Midbrain (tissue), 1 donor: ENCODE results near the gene PRSS3.
A peak's percentile ranks its signal among the peaks of the same experiment; 100 is the strongest.
"Not testable (repeated sequence)": the region's sequence is repeated elsewhere in the genome, so short reads cannot be mapped to it uniquely, and the experiment has no call there.

Experiments used
- DNase-seq: peaks from one replicate; lab custom pipeline; 2025; lab: John Stamatoyannopoulos, UW

PRSS3 gene

GRCh38 chr9:33795281-33795680 lies at the start of gene PRSS3:
PRSS3 (plus strand) TSS chr9:33795561; CDS start chr9:33795574, 13 bp downstream.
- DNase-seq, result no peak

DNA sequence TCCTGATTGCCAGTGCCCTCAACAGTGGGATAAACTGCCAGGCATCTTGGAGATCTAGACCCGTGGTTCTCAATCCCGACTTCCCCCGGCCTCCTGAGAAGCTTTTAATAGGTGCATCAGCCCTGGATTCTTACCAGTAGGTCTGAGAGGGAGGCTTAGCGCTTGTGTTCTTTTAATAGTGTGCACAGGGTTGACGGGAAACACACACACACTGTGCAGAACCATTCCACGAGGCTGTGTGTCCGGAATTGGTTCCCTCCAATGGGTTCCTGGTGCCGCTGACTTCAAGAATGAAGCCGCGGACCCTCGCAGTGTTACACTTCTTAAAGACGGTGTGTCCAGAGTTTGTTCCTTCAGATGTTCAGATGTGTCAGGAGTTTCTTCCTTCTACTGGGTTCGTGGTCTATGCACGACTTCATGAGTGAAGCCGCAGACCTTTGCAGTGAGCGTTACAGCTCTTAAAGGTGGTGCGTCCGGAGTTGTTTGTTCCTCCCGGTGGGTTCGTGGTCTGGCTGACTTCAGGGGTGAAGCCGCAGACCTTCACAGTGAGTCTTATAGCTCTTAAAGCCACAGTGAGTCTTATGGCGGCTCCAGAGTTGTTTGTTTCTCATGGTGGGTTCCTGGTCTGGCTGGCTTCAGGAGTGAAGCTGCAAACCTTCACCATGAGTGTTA lies 46.6 kb upstream of the PRSS3 start:
- no peak for DNase-seq

- not testable (repeated sequence) for DNase-seq
Measured at GRCh38 chr9:33749305-33749654, 46.1 kb upstream of the PRSS3 start.

- no peak for DNase-seq
Measured at GRCh38 chr9:33750307-33750838, 45.0 kb upstream of the PRSS3 start.

GRCh38 chr9:33750839-33751339 lies 44.5 kb upstream of the PRSS3 start:
- DNase-seq, result no peak

GRCh38 chr9:33751536-33752129 lies 43.7 kb upstream of the PRSS3 start:
- no peak for DNase-seq

DNA sequence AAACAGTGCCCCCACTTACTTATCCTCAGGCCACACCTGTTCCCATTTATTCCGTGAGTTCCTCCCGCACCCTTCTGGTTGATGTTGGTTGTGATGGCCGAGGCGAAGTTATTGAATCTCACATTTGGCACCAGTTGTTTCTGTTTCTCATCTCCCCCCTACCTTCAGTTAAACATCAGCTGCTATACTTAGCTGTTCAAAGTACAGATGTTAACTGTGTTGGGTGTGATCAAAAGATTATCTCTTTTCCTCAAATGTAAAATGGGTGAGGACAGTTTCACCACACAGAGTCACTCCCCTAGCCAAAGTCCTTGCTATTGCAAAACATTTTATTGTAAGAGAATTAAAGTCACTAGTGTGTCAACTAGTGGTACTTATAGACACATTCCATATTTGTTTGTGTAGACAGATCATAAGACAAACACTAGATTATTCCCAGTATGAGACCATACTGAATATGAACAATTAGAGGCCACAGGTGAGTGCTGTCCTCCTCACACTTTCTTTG lies 43.2 kb upstream of the PRSS3 start:
- no peak for DNase-seq

GRCh38 chr9:33752789-33753188 lies 42.6 kb upstream of the PRSS3 start:
- DNase-seq, result not testable (repeated sequence)

GRCh38 chr9:33759648-33760047 lies 35.7 kb upstream of the PRSS3 start:
- DNase-seq, result not testable (repeated sequence)

GRCh38 chr9:33762343-33762742 lies 33.0 kb upstream of the PRSS3 start:
- no peak for DNase-seq

DNA sequence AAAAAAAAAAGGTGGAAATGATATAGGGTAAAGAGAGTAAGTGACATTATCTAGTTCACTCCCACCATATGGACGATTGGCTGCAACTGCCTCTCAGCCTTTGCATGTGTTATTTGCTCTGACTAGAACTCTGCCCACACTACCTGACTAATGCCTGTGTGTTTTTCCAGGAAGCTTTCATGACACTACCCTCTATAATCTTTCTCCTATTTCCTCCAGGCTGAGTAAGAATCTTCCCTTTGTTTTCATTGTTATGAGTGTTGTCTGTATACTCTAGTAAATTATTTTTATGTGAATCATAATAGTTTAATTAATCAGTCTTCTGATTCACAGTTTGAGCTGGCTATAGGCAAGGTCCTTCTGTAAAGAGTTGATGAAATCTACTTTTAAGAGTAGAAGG lies 31.7 kb upstream of the PRSS3 start:
- not testable (repeated sequence) for DNase-seq

GRCh38 chr9:33765411-33765810 lies 29.9 kb upstream of the PRSS3 start:
- no peak for DNase-seq

GRCh38 chr9:33770156-33770880 lies 25.0 kb upstream of the PRSS3 start:
- not testable (repeated sequence) for DNase-seq

DNA sequence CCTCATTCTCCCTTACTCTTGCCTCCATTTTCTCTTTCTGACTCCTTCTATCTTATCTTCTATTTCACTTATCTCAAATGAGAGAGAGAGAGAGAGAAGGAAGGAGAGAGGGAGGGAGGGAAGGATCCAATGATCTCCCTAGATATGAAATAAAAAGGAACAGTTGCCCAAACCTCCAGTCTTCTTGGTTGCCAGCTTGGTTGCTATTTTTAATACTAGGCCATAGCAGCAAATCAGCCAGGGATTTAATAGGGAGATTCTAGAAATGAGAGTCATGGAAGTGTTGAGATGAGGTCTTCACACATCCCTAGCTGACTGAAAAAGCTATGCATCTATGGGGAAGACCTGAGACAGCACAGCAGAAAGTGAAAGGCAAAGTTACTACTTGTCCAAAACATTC lies 22.2 kb upstream of the PRSS3 start:
- not testable (repeated sequence) for DNase-seq

- not testable (repeated sequence) for DNase-seq
Measured at GRCh38 chr9:33774074-33774659, 21.2 kb upstream of the PRSS3 start.

DNA sequence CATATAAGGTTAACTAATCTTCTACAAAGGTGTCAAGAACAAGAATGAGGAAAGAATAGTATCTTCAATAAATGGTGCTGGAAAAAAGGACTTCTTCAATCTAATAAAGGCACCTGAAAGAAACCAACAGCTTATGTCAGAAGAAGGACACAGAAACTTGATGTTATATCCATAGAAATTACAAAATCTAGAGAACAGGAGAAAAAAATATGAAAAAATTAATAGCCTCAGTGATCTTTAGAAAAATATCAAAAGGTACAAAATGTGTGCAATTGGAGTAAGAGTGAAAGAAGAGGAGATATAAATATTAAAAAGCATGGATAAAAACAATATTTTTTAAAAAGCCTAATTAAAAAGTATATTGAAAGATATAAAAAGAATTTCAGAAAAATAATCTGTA lies 18.8 kb upstream of the PRSS3 start:
- DNase-seq, result no peak

- DNase-seq, result peak; percentile 12
Measured at GRCh38 chr9:33778700-33779351, 16.5 kb upstream of the PRSS3 start.

- no peak for DNase-seq
Measured at GRCh38 chr9:33780276-33780675, 15.1 kb upstream of the PRSS3 start.

GRCh38 chr9:33781736-33782135 lies 13.6 kb upstream of the PRSS3 start:
- DNase-seq, result no peak

GRCh38 chr9:33782395-33783152 lies 12.8 kb upstream of the PRSS3 start:
- no peak for DNase-seq

GRCh38 chr9:33785914-33786313 lies 9.4 kb upstream of the PRSS3 start:
- DNase-seq, result no peak
